Uterus (tissue), 2 donors: ENCODE data around the gene MEF2B.

Experiments used
- CTCF ChIP-seq, 4 experiments: fragments of 200-600 bp in 2 of 4; fragments of 450-650 bp in 2 of 4; sonication (generic) in 2 of 4; IDR thresholded peaks; one replicate each; pipeline ENCODE4 v1.5.1; 2016 to 2019; ENCODE audit warnings: antibody characterized with exemption in 4 of 4, mild to moderate bottlenecking in 2 of 4, moderate library complexity in 1 of 4
- POLR2A ChIP-seq, 2 donors: fragments of 450-650 bp; IDR thresholded peaks; one replicate each; pipeline ENCODE4 v1.6.1; 2016; ENCODE audit warnings: antibody characterized with exemption in 2 of 2, mild to moderate bottlenecking in 1 of 2, moderate library complexity in 1 of 2

GRCh38 chr19:19192910-19193423, 22.9 kb upstream of the MEF2B start:
- TF ChIP-seq CTCF (IDR thresholded peaks at IDR 0.05) (no peak), POLR2A (IDR thresholded peaks at IDR 0.05) (no peak)
